ENCODE results near the gene EEF1A2.

The EEF1A2 gene

DNA sequence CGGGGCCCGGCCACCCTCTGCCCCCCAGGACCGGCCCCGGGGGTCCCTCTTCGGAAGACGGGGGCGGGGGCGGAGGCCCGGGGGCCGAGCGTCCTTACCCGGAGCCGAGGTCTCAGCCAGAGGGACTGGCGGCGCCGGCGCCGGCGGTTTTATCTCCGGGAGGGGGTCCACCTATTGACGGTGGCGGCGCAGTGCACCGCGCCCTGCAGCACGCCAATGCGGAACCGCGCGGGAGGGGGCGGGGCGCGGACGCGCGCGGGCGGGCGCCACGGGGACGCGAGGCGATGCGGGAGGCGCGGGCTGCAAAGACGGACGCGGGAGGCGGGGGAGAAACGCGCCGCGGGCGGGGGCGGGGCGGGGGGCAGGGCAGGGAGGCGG, at the start of gene EEF1A2:
TSS of gene EEF1A2 (minus strand) at position 124 of the 378 bp plus-strand sequence. CDS start 1,320 bp downstream, outside the sequence.
- peak; percentile 50 for DNase-seq

DNA sequence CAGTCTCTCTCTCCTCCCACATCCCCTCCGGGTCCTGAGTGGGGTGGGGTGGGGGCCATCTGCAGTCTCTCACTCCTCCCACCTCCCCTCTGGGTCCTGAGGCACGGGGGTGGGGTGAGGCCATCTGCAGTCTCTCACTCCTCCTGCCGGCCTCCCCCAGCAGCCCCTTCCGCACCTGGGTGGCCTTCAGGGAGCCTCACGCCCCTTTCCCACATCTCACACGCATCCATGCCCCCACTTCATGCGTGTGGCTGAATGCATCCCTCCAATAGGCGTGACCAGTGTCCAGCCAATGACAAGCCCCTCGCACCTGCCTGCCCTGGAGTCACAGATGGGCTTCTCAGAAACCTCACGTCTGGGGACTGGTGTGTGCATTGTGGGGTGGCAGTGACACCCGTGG, 49.7 kb upstream of the EEF1A2 start:
- DNase-seq = no peak

DNA sequence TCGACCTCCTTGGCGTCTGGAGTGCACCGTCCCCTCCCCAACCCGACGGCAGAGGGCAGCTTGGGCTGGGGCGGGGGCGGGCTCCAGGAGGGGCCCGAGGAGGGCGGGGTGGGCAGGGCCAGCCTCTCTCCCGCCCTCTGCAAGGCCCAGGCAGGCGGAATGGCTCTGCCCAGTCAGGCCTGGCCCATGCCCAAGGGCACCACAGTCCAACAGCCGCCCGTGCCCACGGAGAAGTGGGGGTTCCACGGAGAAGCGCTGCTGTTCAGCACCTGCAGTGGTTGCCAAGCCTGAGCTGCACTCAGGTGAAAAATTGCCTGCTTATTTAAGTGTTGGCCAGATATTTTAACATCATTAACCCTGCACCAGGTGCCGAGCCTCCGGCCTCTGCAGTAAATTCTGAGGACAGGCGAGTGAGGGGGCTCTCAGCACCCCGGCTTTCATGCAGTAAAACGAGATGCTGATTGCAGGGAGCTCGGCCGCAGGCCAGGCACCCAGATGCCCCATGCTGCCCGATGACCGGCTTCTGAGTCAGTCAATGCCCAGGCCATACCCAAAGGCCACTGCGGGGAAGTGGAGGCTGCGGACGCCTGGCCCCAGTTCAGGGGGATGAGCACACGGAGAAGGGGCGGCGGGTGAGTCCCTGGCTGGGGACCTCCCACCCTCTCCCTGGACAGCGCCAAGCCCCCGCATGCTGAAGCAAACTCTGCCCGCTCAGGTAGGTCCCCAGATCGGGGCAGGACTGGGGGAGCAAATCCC, 49.0 kb upstream of the EEF1A2 start, which contains the start of gene SRMS:
TSS of gene SRMS (minus strand) at position 25 of the 756 bp plus-strand sequence. CDS start 286 bp downstream, outside the sequence.
- no peak for DNase-seq

DNA sequence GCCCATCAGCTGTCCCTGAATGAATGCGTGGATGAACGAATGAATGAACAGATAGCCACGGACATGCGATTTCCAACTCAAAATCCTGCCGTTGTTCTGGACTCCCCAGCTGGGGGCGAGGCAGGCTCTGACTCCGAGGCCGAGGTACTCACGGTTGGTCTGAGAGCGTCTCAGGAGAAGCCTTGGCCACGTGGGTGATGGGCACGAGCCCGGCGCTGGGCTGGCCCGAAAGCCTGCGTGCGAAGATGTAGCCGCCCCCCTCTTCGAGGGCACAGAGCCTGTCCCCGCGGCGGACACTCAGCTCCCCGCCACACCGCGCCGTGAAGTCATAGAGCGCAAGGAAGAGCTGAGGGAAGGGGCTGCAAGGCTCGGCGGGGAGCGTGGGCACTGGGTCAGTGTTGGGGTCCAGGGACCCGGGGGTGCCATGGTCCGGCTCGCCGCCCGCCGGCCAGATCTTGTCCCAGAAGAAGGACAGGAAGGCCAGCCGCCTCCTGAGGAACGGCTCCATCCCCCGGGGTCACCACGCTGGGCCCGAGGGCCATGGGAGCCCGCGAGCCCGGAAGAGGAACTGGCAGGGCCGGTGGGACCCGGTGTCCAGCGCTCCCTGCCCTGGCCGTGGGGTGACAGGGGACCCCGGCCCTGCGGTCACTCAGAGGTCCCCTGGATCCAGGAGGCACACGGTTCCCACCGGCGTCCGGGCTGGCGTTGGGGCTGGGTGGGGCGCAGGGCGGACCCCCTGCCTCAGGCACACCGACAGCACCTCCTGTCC, 48.3 kb upstream of the EEF1A2 start:
- DNase-seq = no peak

DNA sequence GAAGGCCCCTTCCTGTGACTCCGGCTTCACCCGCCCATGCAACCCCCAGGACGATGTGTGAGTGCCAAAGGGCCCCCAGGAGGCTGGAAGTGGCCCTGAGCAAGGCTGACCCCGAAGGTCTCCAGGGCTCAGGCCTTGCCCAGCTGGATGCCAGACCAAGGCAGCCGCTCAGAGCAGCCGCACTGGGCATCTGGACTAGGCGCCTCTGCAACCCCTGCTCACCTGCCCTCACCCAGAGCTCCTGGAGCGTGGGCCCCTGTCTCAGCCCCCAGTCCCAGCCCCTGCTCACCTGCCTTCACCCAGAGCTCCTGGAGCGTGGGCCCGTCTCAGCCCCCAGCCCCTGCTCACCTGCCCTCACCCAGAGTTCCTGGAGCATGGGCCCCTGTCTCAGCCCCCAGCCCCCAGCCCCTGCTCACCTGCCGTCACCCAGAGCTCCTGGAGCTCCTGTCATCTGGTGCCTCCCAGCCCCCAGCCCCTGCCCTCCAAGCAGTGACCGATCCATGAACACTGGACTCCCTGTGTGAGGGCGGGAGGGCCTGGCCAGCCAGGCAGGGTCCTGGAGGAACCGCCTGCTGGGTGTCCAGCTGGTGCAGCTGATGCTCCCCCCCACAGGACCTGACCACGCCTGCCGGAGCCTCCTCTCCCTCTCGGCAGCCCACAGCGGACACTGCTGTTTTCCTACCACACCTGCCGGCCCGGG, 47.5 kb upstream of the EEF1A2 start:
- no peak for DNase-seq

DNA sequence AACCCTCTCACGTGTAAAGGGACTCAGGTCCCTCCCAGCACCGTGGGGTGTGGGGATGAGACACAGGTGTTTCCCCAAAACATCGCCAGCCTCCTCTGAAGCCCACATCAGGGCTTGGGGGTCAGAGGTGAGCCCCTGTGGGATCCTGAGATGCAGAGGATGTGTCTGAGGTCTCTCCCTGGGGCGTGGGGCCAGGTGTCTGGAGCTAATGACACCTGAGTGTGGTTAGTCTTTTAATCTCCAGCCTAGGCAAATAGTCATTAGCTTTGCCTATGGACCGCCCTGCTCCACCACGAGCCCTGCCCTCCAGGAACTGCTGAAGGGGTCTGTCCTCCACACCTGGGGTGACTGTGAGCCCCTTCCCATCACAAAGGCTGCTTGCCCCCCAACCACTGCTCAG, 46.9 kb upstream of the EEF1A2 start:
- DNase-seq = no peak

DNA sequence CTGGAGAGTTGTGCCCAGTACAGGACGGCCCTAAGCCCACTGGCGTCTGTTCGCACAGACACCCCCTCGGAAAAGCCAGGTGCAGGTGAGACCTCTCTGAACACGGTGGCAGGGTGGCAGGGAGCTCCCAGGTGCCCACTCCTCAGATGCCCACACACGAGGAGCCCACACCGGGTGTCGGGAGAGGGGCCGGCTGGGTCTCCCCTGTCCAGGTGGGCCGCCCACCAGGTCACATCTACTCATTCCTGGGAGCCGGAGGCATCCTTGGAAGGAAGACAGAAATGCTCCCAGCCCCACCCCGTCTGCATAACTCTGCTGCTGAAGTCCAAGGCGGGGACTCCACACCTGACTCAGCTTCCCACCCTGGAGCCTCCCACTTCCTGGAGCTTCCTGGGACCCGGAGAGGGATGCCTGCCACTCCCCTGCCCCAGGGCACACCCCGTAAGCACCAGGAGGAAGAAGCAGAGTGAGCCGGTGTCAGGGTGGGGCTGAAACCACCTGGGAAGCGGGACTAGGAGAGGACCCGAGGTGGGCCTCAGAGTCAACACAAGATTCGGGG, 46.2 kb upstream of the EEF1A2 start:
- DNase-seq = no peak

DNA sequence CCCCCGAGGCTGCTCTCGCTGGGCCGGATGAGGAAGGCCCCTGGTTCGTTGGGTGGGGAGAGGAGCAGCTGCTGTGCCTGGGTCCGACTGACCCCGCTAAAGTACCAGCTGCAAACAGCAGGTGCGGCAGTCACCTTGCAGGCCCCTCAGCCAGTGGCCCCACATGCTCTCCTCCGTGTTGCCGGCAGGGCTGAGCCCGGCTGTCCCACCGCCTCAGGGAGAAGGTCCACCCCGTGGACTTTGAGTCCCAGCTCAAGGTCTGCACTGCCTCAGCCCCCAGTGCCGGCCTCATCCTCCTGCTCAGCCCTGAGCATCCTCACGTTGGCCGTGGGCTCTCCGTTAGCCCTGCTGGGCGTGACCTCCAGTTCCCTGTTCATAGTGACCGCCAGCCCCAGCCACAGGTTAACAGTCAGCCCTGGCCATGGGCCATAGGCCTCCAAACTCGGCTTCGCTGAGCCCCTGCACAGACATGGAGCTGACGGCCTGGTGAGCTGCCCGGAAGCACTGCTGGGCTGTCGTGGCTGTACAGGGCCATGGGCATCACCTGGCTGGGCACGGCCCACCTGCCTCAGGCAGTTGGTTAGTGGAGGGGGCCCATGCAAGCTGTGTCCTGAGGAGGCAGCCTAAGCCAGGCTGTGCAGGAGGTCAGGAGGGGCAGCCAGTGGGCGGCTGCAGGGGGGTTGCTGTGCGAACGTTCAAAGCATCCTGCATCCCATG, 45.5 kb upstream of the EEF1A2 start:
- no peak for DNase-seq

DNA sequence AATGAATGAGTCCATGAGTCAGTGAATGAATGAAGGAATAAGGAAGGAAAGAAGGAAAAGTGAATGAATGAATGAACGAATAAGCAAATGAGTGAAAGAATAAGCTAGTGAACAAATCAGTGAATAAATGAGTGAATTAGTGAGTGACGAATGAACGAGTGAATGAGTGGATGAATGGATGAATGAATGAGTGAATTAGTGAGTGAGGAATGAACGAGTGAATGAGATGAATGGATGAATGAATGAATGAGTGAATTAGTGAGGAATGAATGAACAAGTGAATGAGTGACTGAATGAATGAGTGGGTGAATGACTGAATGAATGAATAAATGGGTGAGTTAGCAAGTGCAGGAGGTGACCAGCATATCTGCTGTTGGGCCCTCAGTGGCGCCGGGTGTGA, 44.9 kb upstream of the EEF1A2 start:
- no peak for DNase-seq

DNA sequence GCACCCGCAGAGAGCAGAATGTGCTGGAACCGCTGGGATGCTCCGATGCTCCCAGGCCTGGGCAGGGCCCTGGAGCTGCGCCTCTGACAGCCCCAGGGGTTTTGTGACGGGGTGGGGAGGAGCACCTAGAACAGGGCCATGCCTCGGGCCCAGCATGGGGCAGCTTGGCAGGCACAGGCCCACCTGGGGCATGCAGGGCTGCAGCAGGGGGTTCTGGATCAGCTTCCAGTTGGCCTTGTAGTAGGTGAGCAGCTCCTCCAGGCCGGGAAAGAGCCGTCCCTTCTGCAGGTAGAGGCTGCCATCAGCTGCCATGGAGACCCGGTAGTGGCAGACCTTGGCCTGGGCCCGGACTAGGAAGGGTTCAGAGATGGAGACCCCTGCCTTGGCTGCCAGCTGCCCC, 44.2 kb upstream of the EEF1A2 start:
- no peak for DNase-seq

DNA sequence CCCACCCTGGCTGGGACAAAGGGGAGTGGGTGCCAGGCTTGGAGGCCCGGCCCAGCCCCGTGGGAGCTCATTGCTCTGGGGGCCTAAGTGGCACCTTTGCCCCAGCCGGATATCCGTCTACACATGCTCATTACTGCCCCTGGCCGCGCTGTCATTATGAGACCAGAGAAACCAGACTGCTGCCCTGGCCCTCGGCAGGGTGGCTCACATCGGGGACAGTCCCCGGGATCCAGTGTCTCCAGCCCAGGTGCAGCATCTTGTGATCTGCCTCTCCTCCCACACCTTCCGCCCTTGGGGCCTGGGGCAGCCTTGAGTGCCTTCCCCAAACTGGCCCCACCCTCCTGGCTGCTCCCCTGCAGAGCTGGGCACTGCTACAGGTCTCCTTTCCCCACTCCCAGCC, 43.8 kb upstream of the EEF1A2 start:
- DNase-seq = no peak

DNA sequence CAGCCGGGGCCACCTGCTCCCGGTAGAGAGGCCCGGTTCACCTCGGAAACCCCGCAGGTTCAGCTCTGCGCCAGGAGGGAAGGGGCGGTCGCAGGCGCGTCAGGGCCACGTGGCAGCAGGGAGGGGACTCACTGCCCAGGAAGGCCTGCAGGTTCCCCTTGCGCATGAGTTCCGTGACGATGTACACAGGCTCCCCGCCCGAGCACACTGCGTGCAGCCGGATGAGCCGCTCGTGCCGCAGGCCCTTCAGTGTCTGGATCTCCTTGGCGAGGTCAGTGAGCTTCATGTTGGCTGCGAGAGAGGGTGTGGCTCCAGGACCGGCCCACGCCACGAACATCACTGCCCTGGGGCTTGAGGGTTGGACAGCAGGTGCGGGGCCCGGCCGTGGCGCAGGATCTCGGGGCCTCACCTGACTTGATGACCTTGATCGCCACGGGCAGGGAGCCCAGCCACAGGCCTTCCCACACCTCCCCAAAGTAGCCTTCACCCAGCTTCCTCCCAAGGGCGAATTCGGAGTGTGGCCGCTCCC, 43.2 kb upstream of the EEF1A2 start:
- DNase-seq = no peak

DNA sequence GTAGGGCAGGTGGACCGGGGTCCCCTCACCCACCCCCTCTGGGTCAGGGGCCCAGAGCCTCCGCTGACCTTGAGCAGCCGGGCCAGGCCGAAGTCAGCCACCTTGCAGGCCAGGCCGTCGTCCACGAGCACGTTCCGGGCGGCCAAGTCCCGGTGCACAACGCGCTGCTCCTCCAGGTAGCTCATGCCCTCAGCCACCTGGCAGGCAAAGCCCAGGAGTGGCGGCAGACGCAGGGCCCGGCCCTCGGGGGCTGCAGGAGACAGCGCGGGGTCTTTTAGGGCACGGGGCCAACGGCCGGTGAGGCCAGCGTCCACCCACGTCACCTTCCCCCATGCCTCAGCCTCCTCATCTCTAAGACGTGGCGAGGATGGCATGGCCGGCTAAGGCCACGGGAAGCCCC, 42.5 kb upstream of the EEF1A2 start:
- no peak for DNase-seq

DNA sequence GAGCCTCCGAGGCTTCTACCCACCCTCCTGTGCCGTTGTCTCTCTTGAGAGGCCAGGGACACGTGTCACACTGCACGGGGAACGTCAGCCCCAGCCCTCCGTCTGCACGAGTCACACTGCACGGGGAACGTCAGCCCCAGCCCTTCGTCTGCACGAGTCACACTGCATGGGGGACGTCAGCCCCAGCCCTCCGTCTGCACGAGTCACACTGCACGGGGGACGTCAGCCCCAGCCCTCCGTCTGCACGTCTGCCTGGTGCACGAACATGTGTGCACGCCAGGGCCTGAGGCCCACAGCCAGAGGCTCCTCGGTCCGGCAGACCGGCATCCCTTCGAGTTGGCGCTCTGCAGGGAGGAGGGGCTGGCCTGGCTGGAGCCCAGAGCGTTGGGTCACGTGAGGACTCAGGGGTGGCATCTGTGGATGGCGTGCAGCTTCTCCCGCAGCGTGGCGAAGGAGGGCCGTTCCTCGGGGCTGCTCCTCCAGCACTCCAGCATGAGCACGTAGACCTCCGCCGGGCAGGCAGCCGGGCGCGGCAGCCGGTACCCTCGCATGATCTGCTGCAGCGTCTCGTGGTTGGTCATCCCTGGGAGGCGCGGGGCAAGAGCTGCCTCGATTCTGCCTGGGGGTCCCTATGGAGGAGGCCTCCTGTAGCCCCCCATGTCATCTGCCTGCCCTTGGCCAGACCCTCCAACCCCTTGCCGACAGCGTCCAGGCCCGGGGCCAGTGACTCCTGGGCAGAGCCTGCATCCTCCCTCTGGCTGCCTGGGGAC, 41.7 kb upstream of the EEF1A2 start:
- DNase-seq = no peak

DNA sequence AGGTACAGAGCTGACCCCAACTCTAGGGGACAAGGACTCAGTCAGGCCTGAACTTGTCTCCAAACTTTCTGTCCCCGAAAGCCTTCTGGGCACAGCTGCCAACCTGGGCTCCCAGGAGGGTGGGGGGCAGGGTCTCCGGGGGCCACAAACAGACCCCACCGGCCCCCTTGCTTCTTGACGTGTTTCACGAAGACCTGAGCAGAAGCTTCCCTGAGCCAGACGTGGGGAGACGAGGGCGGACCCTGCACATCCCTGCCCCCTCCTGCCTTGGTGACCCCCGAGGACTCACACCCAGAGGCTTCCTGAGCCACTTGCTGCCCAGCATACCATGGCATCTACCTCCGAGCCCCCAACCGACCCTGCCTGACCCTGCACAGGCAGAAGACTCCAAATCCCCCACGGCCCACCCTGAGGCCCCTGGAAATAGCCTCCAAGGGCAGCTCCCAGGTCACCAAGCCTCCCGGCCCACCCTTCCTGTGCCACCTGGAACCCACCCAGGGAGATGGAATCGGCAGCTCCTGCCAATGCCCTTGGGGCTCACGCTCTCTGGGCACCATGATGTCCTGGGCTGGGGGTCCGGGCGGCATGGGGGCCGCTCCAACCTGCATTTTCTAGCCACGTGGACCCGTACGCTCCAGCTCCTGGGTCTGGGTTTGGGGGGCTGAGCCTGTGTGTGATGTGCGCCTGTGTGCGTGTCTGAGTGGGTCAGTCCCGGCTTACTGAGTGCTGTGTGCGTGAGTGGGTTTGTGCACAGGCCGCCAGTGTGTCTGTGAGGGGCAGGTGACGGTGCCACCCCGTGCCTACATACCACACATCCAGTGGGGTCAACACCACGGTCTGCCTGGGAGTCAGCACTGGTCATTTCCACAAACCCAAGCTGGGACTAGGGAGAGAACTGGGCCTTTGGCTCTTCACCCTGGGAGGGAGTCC, 40.8 kb upstream of the EEF1A2 start:
- no peak for DNase-seq

DNA sequence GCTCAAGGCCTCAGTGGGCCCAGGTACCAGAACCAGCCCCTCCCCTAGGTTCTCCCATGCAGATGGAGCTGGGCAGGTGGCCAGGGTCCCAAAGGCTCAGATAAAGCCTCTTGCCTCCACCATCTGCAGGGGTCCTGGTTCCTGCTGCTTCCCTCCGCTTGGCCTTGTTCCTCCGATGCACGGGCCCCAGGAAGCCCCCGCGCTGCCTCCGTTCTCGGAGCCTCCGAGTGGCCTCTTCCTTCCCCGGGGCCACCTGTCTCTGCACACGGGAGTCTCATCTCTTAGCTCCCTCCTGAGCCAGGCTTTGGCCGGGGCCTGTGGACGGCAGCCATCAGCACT, 40.2 kb upstream of the EEF1A2 start:
- no peak for DNase-seq

DNA sequence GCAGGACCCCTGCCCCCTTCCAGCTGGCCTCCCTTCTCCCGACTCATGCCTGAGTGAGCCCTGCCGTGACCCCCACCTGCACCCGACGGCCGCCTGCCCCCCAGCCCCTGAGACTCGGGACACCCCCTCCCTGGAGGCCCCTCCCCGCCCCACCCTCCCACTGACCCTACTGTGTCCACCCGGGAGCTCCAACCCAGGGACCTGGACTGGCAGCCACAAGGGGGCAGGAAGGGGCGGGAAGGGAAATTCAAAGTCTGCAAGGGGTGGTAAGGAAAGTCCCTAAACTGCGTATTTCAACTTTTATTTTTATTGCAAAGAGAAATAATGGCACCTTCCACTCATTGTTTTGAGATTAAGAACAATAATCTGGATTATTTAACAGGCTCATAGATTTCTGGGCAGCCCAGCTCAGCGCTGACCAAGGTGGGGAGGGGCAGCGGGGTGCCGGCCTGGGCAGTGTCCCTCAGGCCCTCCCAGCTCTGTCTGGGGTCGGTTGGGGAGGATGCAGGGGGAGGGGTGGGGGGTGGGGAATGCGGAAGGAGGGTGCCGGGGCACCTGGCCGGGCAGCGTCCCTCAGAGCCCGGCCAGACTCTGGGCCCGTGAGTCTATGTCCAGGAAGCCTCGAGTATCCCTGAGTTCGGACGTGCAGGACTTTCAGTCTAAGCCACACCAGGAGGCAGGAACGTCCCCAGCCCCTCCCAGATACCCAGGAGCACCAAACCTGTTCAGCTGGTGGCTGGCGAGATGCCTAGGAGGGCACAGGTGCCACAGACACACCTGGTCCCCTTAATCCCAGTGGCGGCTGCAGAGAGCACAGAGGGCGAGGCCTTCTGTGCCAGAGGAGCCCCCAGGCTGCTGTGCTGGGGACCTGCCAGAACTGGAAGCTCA, 39.6 kb upstream of the EEF1A2 start:
- DNase-seq = no peak

DNA sequence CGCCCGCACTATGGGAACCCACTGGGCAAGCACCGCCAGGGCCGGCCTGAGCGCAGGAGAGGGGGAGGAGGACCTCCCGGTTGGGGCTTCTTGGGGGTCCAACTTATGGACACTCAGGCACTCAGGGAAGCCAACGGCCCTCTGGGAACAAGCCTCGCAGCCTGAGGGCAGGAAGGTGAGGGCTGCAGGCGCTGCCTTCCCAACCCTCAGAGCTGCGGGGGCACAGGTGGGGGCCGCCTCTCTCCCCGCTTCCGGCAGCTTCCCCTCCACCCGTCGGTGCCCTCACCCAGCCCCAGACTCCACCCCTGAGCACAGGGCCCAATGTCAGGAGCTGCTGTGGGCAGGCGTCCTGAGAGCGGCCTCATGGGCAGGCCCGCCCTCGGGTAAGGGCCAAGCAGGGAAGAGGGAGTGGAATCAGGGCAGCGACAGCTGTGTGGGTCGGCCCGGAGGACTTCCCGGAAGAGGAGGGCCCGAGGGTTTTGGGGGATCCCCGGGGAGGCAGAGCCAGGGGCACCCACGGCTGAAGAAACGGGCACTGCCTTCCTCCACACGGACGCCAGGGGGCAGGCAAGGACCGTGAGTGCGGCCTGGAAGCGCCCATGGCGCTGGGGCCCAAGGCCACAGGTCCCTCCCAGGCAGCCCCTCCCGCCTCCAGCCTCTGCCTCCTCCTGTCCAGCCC, 38.8 kb upstream of the EEF1A2 start:
- peak; percentile 92 for DNase-seq

DNA sequence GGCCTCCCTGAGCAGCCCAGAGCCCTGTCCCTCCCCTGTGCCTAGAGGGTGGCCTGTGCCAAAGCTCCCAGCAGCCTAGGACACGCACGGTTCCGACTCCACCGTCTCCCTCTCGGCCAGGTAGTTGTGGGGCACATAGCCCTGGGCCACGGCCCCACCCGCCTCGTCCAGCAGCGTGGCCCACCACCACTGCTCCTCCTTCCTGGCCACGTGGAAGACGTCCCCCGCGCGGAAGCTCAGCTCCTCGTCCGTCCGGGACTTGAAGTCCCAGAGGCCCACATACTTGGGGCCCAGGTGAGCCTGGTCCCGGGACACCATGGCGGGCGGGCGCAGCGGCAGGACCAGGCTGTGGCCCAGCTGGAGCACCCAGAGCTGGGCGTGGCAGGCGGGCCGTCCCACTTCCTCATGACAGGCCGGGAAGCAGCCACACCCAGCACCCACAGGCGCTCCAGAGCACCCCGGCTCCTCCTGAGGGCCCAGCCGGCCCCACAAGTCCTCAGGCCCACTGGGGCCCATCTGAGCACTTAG, 38.2 kb upstream of the EEF1A2 start, which contains the start of gene PTK6:
TSS of gene PTK6 (minus strand) at position 380 of the 528 bp plus-strand sequence. CDS start at position 318, 62 bp downstream.
- DNase-seq = peak; percentile 25
